Right atrium auricular region (tissue), 2 donors: ENCODE data around the gene TAS2R1. TPM values are rescaled to one million over a fixed set of nuclear protein-coding genes. Genes with fewer than 3 reads are reported as not detected.

ENCODE experiments used
- DNase-seq: peaks from one replicate; pipeline ENCODE4 v3.0.0-alpha.2; 2019; ENCODE audit warnings: low spot score
- H3K27ac ChIP-seq, 2 donors: fragments of 200-600 bp; sonication (generic); 1 replicate in 1 of 2; 2 replicates in 1 of 2; pipeline ENCODE4 v1.5.1; 2016 to 2019
- H3K27me3 ChIP-seq, 2 donors: fragments of 200-600 bp; sonication (generic); one replicate each; pipeline versions ENCODE4 v1.5.1 to v1.6.0; 2017 to 2019
- H3K36me3 ChIP-seq: fragments of 200-600 bp; sonication (generic); one replicate; pipeline ENCODE4 v1.5.1; 2016
- H3K4me1 ChIP-seq, 2 donors: fragments of 200-600 bp; sonication (generic); one replicate each; pipeline versions ENCODE4 v1.5.1 to v1.6.0; 2017 to 2019
- H3K4me3 ChIP-seq, 2 donors: fragments of 200-600 bp; sonication (generic); 1 replicate in 1 of 2; 2 replicates in 1 of 2; pipeline ENCODE4 v1.5.1; 2017 to 2019; ENCODE audit warnings: mild to moderate bottlenecking in 1 of 2, moderate library complexity in 1 of 2
- H3K9me3 ChIP-seq, 2 donors: fragments of 200-600 bp; sonication (generic); one replicate each; pipeline ENCODE4 v1.5.1; 2019
- total RNA-seq, 2 donors: library from RNA; depleted of rRNA; stranded (reverse); fragments of >200 nt; gene quantifications; one replicate each; pipeline ENCODE4 v1.1.0, GENCODE V29; 2016
- TF ChIP-seq, protein P1 (sequence below), 2 donors: fragments of 200-600 bp; sonication (generic); IDR thresholded peaks; one replicate each; pipeline ENCODE4 v1.5.1; 2019; ENCODE audit warnings: antibody characterized with exemption in 2 of 2

The TAS2R1 gene
- total RNA-seq, 2 donors from 2014 or later = not detected

DNA sequence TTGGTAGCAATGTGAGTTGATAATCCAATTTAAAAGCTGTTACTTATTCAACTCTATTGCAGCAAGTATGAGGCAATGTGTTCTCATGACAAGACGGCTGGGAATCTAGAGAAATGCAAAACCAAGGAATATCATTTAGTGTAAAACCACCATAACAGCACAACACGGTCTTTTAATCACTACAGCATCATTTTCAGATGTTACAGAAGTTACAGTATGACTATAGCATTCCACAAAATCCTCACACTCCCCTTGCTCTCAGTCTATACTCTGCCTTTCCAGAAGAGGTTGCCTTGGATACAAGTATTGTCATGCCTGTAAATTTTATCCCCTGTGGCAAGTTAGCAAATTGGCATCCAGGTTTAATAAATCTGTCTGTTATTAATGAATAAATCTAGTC, 28.6 kb upstream of the TAS2R1 start:
- no peaks in the 10 kb centered on the region for H3K27me3 ChIP-seq
- no peaks in the 10 kb centered on the region for H3K4me1 ChIP-seq
- H3K36me3 ChIP-seq = no peaks in the 10 kb centered on the region
- no peak overlapping the region for H3K27ac ChIP-seq
- no peak for DNase-seq
- no peak overlapping the region for H3K4me3 ChIP-seq
- H3K9me3 ChIP-seq = no peaks in the 10 kb centered on the region
- TF ChIP-seq, protein P1, sequence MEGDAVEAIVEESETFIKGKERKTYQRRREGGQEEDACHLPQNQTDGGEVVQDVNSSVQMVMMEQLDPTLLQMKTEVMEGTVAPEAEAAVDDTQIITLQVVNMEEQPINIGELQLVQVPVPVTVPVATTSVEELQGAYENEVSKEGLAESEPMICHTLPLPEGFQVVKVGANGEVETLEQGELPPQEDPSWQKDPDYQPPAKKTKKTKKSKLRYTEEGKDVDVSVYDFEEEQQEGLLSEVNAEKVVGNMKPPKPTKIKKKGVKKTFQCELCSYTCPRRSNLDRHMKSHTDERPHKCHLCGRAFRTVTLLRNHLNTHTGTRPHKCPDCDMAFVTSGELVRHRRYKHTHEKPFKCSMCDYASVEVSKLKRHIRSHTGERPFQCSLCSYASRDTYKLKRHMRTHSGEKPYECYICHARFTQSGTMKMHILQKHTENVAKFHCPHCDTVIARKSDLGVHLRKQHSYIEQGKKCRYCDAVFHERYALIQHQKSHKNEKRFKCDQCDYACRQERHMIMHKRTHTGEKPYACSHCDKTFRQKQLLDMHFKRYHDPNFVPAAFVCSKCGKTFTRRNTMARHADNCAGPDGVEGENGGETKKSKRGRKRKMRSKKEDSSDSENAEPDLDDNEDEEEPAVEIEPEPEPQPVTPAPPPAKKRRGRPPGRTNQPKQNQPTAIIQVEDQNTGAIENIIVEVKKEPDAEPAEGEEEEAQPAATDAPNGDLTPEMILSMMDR (IDR thresholded peaks at IDR 0.05) = no peak

DNA sequence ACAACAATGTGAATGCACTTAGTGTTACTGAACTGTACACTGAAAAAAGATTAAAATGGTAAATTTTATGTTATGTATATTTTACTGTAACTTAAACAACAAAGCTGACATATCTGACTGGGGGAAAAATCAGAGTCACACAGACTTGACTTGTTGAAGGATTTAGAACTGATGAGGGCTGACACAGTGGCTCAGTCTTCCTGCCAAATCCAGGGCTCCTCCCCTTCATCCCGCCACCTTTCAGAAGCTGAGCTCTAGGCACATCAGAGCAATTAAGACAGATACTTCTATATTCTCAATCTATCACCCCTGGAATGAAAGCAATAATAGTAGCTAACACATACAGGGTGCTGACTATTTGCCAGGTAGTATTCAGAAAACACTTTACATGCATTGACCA, 27.7 kb upstream of the TAS2R1 start:
- H3K9me3 ChIP-seq = no peaks in the 10 kb centered on the region
- no peak overlapping the region for H3K4me3 ChIP-seq
- no peaks in the 10 kb centered on the region for H3K36me3 ChIP-seq
- no peaks in the 10 kb centered on the region for H3K27me3 ChIP-seq
- no peak for DNase-seq
- TF ChIP-seq, protein P1 (IDR thresholded peaks at IDR 0.05) = no peak
- no peaks in the 10 kb centered on the region for H3K4me1 ChIP-seq
- H3K27ac ChIP-seq = no peak overlapping the region

DNA sequence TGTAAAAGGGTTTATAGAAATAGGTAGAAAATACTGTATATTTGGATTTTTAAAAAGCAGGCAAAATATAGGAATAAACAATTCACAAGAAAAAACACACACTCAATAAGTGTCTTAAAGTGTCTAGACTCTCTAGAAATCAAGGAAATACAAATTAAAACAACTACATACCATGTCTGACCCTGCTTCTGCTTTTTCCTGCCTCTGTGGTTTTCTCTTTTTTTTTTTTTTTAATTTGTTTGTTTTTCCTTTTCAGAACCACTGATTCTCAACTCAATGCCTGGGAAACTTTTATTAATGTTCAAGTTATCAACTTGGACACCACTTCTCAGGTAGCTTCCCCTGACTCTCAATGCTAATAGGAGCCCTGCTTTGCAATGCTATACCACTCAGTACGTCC, 25.5 kb upstream of the TAS2R1 start:
- Histone ChIP-seq H3K9me3 (no peaks in the 10 kb centered on the region), H3K27ac (no peak overlapping the region), H3K27me3 (no peaks in the 10 kb centered on the region), H3K36me3 (no peaks in the 10 kb centered on the region), H3K4me1 (no peaks in the 10 kb centered on the region), H3K4me3 (no peak overlapping the region)
- TF ChIP-seq, protein P1 (IDR thresholded peaks at IDR 0.05) = no peak
- no peak for DNase-seq

DNA sequence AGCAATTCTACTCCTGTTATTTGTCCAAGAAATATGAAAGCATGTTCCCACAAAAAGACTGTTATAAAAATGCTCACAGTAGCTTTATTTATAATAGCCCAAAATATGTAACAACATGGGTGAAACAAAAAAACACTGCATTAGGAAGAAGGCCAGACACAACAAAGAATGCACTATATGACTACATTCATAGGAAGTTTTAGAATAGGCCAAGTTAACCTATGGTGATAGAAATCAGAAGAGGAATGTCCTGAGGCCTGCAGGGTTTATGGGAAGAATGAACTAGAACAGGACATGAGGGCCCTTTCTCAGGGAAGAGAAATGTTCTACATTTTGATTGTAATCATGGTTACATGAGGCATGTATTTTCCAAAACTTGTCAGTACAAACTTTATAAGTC, 24.7 kb upstream of the TAS2R1 start:
- TF ChIP-seq, protein P1 (IDR thresholded peaks at IDR 0.05) = no peak
- no peak for DNase-seq
- Histone ChIP-seq H3K27ac (peak overlapping the region in 1 of 2 donors; percentile 59), H3K4me1 (no peaks in the 10 kb centered on the region), H3K27me3 (no peaks in the 10 kb centered on the region), H3K36me3 (no peaks in the 10 kb centered on the region), H3K4me3 (no peak overlapping the region), H3K9me3 (no peaks in the 10 kb centered on the region)

DNA sequence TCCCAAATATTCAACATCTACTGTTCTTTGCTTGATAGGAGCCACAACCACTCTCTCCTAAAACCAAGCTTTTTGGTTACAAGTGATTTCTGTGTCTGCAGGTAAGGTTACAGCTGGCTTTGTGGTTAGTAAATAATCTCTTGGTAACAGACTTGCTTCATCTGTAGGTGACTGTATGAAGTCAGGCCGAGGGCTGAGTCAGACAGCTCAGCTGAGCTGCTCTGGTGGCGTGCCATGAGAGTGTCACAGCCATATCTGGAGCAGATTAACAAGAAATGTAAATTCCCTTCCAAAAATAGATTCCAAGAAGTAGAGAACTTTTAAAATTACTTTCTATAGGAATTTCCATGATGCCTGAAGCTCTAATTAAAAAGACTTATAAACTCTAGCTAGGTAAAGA, 23.7 kb upstream of the TAS2R1 start:
- DNase-seq = no peak
- H3K9me3 ChIP-seq = no peaks in the 10 kb centered on the region

DNA sequence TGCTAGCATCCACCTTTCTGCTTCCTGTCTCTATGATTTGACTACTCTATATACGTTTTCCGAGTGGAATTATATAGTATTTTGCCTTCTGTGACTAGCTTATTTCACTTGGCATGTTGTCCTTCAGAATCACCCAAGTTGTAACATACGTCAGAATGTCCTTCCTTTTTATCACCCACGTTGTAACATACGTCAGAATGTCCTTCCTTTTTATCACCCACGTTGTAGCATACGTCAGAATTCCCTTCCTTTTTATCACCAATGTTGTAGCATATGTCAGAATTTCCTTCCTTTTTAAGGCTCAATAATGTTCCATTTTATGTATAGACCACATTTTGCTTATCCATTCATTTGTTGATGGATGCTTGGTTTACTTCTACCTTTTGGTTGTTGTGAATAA, 22.9 kb upstream of the TAS2R1 start:
- Histone ChIP-seq H3K9me3 (no peaks in the 10 kb centered on the region), H3K27ac (no peak overlapping the region), H3K4me1 (no peaks in the 10 kb centered on the region), H3K27me3 (no peaks in the 10 kb centered on the region), H3K36me3 (no peaks in the 10 kb centered on the region), H3K4me3 (no peak overlapping the region)
- TF ChIP-seq, protein P1 (IDR thresholded peaks at IDR 0.05) = no peak
- no peak for DNase-seq

More for the DNA sequence above, 23.7 kb upstream of the TAS2R1 start:
- no peaks in the 10 kb centered on the region for H3K27me3 ChIP-seq
- H3K4me3 ChIP-seq = no peak overlapping the region
- H3K36me3 ChIP-seq = no peaks in the 10 kb centered on the region
- no peaks in the 10 kb centered on the region for H3K4me1 ChIP-seq
- TF ChIP-seq, protein P1 (IDR thresholded peaks at IDR 0.05) = no peak
- peak overlapping the region in 1 of 2 donors; percentile 59 for H3K27ac ChIP-seq
